Gastroesophageal sphincter (tissue), 3 donors: ENCODE measurements around the gene AIF1.

Source experiments
- EP300 ChIP-seq: sonication (generic); formaldehyde crosslinking; IDR thresholded peaks from one replicate; pipeline ENCODE4 v1.6.1; 2017; ENCODE audit warnings: antibody characterized with exemption, mild to moderate bottlenecking
- POLR2A ChIP-seq, 2 donors: fragments of 450-650 bp; IDR thresholded peaks; one replicate each; pipeline ENCODE4 v1.6.1; 2017; ENCODE audit warnings: antibody characterized with exemption in 2 of 2, mild to moderate bottlenecking in 2 of 2, moderate library complexity in 1 of 2
- POLR2AphosphoS5 ChIP-seq: sonication (generic); formaldehyde crosslinking; IDR thresholded peaks from one replicate; pipeline ENCODE4 v1.6.1; 2017; ENCODE audit warnings: antibody characterized with exemption
- TF ChIP-seq, protein P1 (sequence below), 4 experiments: fragments of 200-600 bp in 2 of 4; fragments of 450-650 bp in 2 of 4; sonication (generic) in 1 of 4; IDR thresholded peaks; one replicate each; pipeline ENCODE4 v1.5.1; 2017 to 2019; ENCODE audit warnings: antibody characterized with exemption in 4 of 4, mild to moderate bottlenecking in 2 of 4, moderate library complexity in 2 of 4

DNA sequence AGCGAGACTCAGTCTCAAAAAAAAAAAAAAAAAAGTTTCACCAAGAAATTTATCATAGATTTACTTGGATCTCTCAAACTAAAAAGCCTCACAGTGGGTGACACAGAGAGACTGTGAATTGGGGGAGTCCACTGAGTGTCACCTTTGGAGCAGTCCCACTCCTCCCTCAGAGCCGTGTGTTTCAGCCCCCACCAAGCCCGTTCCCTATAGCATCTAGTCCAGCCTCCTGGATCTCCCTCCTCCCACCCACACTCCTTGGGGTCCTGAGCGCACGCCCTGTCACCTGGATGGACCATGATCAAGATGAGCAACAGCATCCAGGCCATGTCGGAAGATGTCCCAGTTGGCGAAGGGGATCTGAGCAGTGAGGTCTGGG is 22.6 kb upstream of the AIF1 start:
- TF ChIP-seq POLR2A (IDR thresholded peaks at IDR 0.05) (no peak), EP300 (no peak), POLR2AphosphoS5 (no peak)
- TF ChIP-seq, protein P1, sequence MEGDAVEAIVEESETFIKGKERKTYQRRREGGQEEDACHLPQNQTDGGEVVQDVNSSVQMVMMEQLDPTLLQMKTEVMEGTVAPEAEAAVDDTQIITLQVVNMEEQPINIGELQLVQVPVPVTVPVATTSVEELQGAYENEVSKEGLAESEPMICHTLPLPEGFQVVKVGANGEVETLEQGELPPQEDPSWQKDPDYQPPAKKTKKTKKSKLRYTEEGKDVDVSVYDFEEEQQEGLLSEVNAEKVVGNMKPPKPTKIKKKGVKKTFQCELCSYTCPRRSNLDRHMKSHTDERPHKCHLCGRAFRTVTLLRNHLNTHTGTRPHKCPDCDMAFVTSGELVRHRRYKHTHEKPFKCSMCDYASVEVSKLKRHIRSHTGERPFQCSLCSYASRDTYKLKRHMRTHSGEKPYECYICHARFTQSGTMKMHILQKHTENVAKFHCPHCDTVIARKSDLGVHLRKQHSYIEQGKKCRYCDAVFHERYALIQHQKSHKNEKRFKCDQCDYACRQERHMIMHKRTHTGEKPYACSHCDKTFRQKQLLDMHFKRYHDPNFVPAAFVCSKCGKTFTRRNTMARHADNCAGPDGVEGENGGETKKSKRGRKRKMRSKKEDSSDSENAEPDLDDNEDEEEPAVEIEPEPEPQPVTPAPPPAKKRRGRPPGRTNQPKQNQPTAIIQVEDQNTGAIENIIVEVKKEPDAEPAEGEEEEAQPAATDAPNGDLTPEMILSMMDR (IDR thresholded peaks at IDR 0.05) = no peak
